ENCODE measurements around the gene AOC2. TPM values are rescaled to one million over a fixed set of nuclear protein-coding genes. Genes with fewer than 3 reads are reported as not detected.

Gene AOC2
- polyA plus RNA-seq, 1 of the 3 experiments (the other 2 are of a cell fraction), result 0.33 TPM

DNA sequence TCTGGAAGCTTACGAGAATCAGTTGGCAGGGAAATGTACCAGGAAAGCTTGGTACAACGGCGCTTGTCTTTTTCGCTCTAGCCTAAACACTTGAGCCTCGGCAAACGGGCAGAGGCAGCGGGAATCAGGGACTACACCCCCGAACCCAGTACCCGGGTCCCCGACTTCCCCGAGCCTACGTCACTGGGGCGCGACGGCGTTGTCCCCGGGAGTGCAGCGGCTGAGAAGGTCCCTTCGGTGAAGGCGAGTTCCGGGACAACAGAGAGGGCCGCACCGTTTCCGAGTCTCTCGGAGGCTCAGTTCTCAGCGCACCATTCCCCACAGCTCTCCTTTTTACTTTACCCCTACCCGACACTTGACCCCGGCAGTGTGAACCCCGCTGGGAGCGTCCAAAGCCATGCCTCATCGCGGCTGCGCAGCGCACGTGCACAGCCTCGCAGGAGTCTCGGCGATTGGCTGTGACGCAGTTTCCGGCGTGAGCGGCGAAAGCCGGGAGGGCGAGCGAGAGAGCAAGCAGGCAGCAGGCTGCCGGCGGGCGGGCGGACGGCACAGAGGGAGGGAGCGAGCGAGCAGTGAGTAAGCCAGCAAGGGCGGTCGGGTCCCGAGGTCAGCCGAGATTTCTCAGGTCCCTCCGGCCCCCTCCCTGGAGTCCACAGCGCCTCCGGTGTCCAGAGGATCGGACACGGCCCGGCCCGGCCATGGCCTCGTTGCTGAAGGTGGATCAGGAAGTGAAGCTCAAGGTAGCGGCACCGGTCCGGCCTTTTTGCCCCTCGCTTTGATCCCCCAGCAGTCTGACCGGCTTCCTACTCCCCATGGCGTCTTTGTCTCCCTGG, 11.2 kb upstream of the AOC2 start, which contains the start of gene PSME3 (continued):
- TF ChIP-seq RCOR1 (IDR thresholded peaks at IDR 0.05; ENCODE audit: low read length) (no peak), GABPA (IDR thresholded peaks at IDR 0.05; ENCODE audit: low read depth) (peak; percentile 84), TAF1 (IDR thresholded peaks at IDR 0.05; ENCODE audit: borderline replicate concordance, low read depth, low read length) (peak; percentile 70), NRF1 (IDR thresholded peaks at IDR 0.05; ENCODE audit: low read depth, low read length) (peak; percentile 73), ELF1 (IDR thresholded peaks at IDR 0.05) (peak; percentile 75), MEF2A (IDR thresholded peaks at IDR 0.05; ENCODE audit: borderline replicate concordance, low read depth) (no peak), CHD2 (IDR thresholded peaks at IDR 0.05; ENCODE audit: low read length, partially characterized antibody) (peak; percentile 14), SIN3A (IDR thresholded peaks at IDR 0.05; ENCODE audit: borderline replicate concordance, low read depth, low read length) (peak; percentile 60; the same call in 1 of the 2 replicates), FOXJ3 (CRISPR knock-in tag; IDR thresholded peaks at IDR 0.05) (peak; percentile 42; the same call in 1 of the 2 replicates)
- TF ChIP-seq, protein P1, sequence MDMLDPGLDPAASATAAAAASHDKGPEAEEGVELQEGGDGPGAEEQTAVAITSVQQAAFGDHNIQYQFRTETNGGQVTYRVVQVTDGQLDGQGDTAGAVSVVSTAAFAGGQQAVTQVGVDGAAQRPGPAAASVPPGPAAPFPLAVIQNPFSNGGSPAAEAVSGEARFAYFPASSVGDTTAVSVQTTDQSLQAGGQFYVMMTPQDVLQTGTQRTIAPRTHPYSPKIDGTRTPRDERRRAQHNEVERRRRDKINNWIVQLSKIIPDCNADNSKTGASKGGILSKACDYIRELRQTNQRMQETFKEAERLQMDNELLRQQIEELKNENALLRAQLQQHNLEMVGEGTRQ (IDR thresholded peaks at IDR 0.05; ENCODE audit: borderline replicate concordance, low read depth, low read length), result 0 out of 2 replicates have a peak, but pooled peaks have one; percentile 7
- TF ChIP-seq, protein P2, sequence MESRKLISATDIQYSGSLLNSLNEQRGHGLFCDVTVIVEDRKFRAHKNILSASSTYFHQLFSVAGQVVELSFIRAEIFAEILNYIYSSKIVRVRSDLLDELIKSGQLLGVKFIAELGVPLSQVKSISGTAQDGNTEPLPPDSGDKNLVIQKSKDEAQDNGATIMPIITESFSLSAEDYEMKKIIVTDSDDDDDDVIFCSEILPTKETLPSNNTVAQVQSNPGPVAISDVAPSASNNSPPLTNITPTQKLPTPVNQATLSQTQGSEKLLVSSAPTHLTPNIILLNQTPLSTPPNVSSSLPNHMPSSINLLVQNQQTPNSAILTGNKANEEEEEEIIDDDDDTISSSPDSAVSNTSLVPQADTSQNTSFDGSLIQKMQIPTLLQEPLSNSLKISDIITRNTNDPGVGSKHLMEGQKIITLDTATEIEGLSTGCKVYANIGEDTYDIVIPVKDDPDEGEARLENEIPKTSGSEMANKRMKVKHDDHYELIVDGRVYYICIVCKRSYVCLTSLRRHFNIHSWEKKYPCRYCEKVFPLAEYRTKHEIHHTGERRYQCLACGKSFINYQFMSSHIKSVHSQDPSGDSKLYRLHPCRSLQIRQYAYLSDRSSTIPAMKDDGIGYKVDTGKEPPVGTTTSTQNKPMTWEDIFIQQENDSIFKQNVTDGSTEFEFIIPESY (IDR thresholded peaks at IDR 0.05; ENCODE audit: borderline replicate concordance, low read depth), result peak; percentile 28; the same call in 1 of the 2 replicates

DNA sequence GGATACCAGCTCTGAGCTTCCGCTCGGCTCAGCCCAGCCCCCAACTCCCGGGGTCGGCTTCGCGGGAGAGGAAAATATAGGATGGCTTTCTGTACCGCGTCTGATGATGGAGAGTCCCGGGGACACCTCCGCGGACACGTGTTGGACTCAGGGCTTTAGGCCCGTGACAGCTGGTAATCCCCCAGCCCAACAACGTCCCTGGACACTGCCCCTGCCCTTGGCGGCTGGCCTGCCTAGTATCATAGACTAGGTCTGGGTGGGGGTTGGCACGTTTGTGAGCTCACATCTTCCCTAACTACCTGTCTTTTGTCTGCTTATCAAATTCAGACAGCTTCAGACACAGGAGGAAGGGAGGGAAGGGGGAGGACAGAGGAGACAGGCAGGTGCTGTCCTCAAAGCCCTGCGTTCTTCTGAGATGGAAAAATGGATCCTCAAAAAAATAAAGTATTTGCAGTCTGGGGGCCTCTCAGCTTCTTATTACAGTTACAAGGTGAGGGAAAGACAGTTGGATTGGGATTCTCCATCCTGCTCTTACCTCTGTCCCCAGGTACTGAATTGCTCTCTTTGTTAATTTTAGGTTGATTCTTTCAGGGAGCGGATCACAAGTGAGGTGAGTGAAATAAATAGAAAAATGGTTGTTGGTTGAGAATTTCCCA, 10.5 kb upstream of the AOC2 start:
- Histone ChIP-seq H3K4me2 (peak overlapping the region; percentile 98), H3K9me3 (no peaks in the 10 kb centered on the region), H3K4me1 (ENCODE audit: control insufficient read depth in 1 of 2, insufficient read depth in 2 of 2, low read depth in 1 of 2, low read length in 1 of 2) (peaks cover 4 to 9% of the 10 kb centered on the region in 2 experiments; a peak in 3 of 4 replicates), H3K27ac (ENCODE audit: low read depth in 2 of 2, low read length in 1 of 2) (peak overlapping the region; percentile 74 to 86; a peak in 3 of 4 replicates), H3F3A (replicated peaks; ENCODE audit: insufficient read depth) (peaks cover 9% of the 10 kb centered on the region), H4K20me1 (ENCODE audit: insufficient read depth) (no peaks in the 10 kb centered on the region), H3K4me3 (ENCODE audit: low read depth in 2 of 2, low read length in 1 of 2) (peak overlapping the region; percentile 79 to 83), H3K9ac (peak overlapping the region; percentile 92), H3K79me2 (ENCODE audit: insufficient read depth) (peaks cover 52% of the 10 kb centered on the region), H3K27me3 (ENCODE audit: insufficient read depth) (no peaks in the 10 kb centered on the region), H3K9me2 (no peaks in the 10 kb centered on the region), H2AFZ (ENCODE audit: low read depth) (no peak overlapping the region; the same call in 1 of the 2 replicates), H3K36me3 (replicated peaks in 1 of 2; ENCODE audit: control insufficient read depth in 1 of 2, insufficient read depth in 2 of 2, low read length in 1 of 2) (peaks cover 24 to 35% of the 10 kb centered on the region in 2 experiments)
- CTCF ChIA-PET, result interaction anchor here (1.1 to 4.3 kb wide), 7 partner anchors 10 to 255 kb away, joined by 3 to 33 read pairs (median 14); partner anchors contain the start of genes AOC2, BECN1 and RPL27
- POLR2A ChIA-PET, result interaction anchor here (0.6 to 1.1 kb wide), 4 partner anchors 9 to 165 kb away, joined by 3 to 12 read pairs (median 4); partner anchors contain the start of gene BECN1
- DNase-seq, result no peak
- WGBS (ENCODE audit: low lambda C conversion rate), result 7% methylated on average over 18 of the region's 18 CpGs
- TF ChIP-seq NRF1 (IDR thresholded peaks at IDR 0.05; ENCODE audit: low read depth, low read length) (no peak), ELF1 (IDR thresholded peaks at IDR 0.05) (no peak), EZH2phosphoT487 (IDR thresholded peaks at IDR 0.05; ENCODE audit: borderline replicate concordance, low read depth) (no peak), GABPA (IDR thresholded peaks at IDR 0.05; ENCODE audit: low read depth) (no peak), TAF1 (IDR thresholded peaks at IDR 0.05; ENCODE audit: borderline replicate concordance, low read depth, low read length) (no peak), MXI1 (IDR thresholded peaks at IDR 0.05; ENCODE audit: low read depth, low read length) (no peak), SMC3 (IDR thresholded peaks at IDR 0.05; ENCODE audit: low read depth, low read length) (no peak), MEF2A (IDR thresholded peaks at IDR 0.05; ENCODE audit: borderline replicate concordance, low read depth) (no peak), POLR2AphosphoS5 (IDR thresholded peaks at IDR 0.05; ENCODE audit: low read depth, low read length) (no peak)
